Activated CD8-positive, alpha-beta memory T cell treated with anti-CD3 and anti-CD28 coated beads, Interleukin-2, amount 50 U/mL, for 4 hours (primary cell): ENCODE measurements around the gene PALM2AKAP2.
"Not testable (repeated sequence)": the region's sequence is repeated elsewhere in the genome, so short reads cannot be mapped to it uniquely, and the experiment has no call there.

ENCODE experiments used
- DNase-seq: peaks from one replicate; pipeline ENCODE4 v3.0.0-alpha.2; 2020

Gene PALM2AKAP2

GRCh38 chr9:109811876-109812275 lies 31.9 kb downstream of the PALM2AKAP2 start:
- no peak for DNase-seq

GRCh38 chr9:109812331-109812730 lies 32.3 kb downstream of the PALM2AKAP2 start:
- DNase-seq: no peak

- no peak for DNase-seq
These were observed 32.9 kb downstream of the PALM2AKAP2 start for GRCh38 chr9:109812818-109813281.

- no peak for DNase-seq
These were observed 33.3 kb downstream of the PALM2AKAP2 start for GRCh38 chr9:109813303-109813702.

GRCh38 chr9:109813829-109814228 lies 33.8 kb downstream of the PALM2AKAP2 start:
- no peak for DNase-seq

GRCh38 chr9:109815366-109815947 lies 35.5 kb downstream of the PALM2AKAP2 start:
- DNase-seq: no peak

GRCh38 chr9:109816490-109816889 lies 36.5 kb downstream of the PALM2AKAP2 start:
- DNase-seq: no peak

GRCh38 chr9:109817146-109817845 lies 37.3 kb downstream of the PALM2AKAP2 start:
- DNase-seq: no peak

GRCh38 chr9:109817846-109818472 lies 38.0 kb downstream of the PALM2AKAP2 start:
- no peak for DNase-seq

GRCh38 chr9:109821711-109822110 lies 41.7 kb downstream of the PALM2AKAP2 start:
- no peak for DNase-seq

- not testable (repeated sequence) for DNase-seq
These were observed 45.4 kb downstream of the PALM2AKAP2 start for GRCh38 chr9:109825383-109825782.

- no peak for DNase-seq
These were observed 46.6 kb downstream of the PALM2AKAP2 start for GRCh38 chr9:109826559-109826958.

GRCh38 chr9:109828254-109828653 lies 48.3 kb downstream of the PALM2AKAP2 start:
- no peak for DNase-seq
